ENCODE data around the gene BCL2A1.
"Not testable (repeated sequence)": the region's sequence is repeated elsewhere in the genome, so short reads cannot be mapped to it uniquely, and the experiment has no call there.

Gene BCL2A1

GRCh38 chr15:79989183-79989582, 18.2 kb upstream of the BCL2A1 start:
- no peak for DNase-seq (ENCODE audit: low read depth in 2 of 2)

- no peak for DNase-seq (ENCODE audit: low read depth in 2 of 2)
Measured at GRCh38 chr15:79988448-79989117, 17.6 kb upstream of the BCL2A1 start.

GRCh38 chr15:79987969-79988368, 17.0 kb upstream of the BCL2A1 start:
- no peak for DNase-seq (ENCODE audit: low read depth in 2 of 2)

- DNase-seq (ENCODE audit: low read depth in 2 of 2) = no peak
Measured at GRCh38 chr15:79987569-79987955, 16.6 kb upstream of the BCL2A1 start.

GRCh38 chr15:79981831-79982455, 10.9 kb upstream of the BCL2A1 start:
- no peak for DNase-seq (ENCODE audit: low read depth in 2 of 2)

GRCh38 chr15:79978655-79979514, 7.9 kb upstream of the BCL2A1 start:
- no peak for DNase-seq (ENCODE audit: low read depth in 2 of 2)

- no peak for DNase-seq (ENCODE audit: low read depth in 2 of 2)
Measured at GRCh38 chr15:79978260-79978654, 7.3 kb upstream of the BCL2A1 start.

- DNase-seq (ENCODE audit: low read depth in 2 of 2) = no peak
Measured at GRCh38 chr15:79977431-79978054, 6.5 kb upstream of the BCL2A1 start.

- no peak for DNase-seq (ENCODE audit: low read depth in 2 of 2)
Measured at GRCh38 chr15:79973456-79974195, 2.6 kb upstream of the BCL2A1 start.

GRCh38 chr15:79972863-79973262, 1.9 kb upstream of the BCL2A1 start:
- no peak for DNase-seq (ENCODE audit: low read depth in 2 of 2)

GRCh38 chr15:79970181-79970580, 815 bp downstream of the BCL2A1 start:
- DNase-seq (ENCODE audit: low read depth in 2 of 2) = no peak

GRCh38 chr15:79969146-79969545, 1.9 kb downstream of the BCL2A1 start:
- no peak for DNase-seq (ENCODE audit: low read depth in 2 of 2)

- peak in 1 of 2 donors; percentile 33 for DNase-seq (ENCODE audit: low read depth in 2 of 2)
Measured at GRCh38 chr15:79967298-79968182, 3.5 kb downstream of the BCL2A1 start.

- no peak for DNase-seq (ENCODE audit: low read depth in 2 of 2)
Measured at GRCh38 chr15:79966634-79967297, 4.2 kb downstream of the BCL2A1 start.

GRCh38 chr15:79965846-79966630, 5.0 kb downstream of the BCL2A1 start:
- DNase-seq (ENCODE audit: low read depth in 2 of 2) = no peak

GRCh38 chr15:79964232-79964805, 6.7 kb downstream of the BCL2A1 start:
- DNase-seq (ENCODE audit: low read depth in 2 of 2) = no peak

- DNase-seq (ENCODE audit: low read depth in 2 of 2) = not testable (repeated sequence)
Measured at GRCh38 chr15:79962921-79963320, 8.1 kb downstream of the BCL2A1 start.

GRCh38 chr15:79962178-79962577, 8.8 kb downstream of the BCL2A1 start:
- no peak for DNase-seq (ENCODE audit: low read depth in 2 of 2)
